Osteoblast (primary cell): ENCODE data around the gene TRIM32. TPM values are rescaled to one million over a fixed set of nuclear protein-coding genes. Genes with fewer than 3 reads are reported as not detected.

ENCODE experiments used
- DNase-seq: peaks from one replicate; pipeline ENCODE4 v3.0.0; 2011; ENCODE audit warnings: low spot score, mixed read lengths; ENCODE audit not compliant: insufficient read length; ENCODE audit errors: missing footprints
- H2AFZ ChIP-seq: 2 replicates; pipeline ENCODE4 v1.6.0; 2011; ENCODE audit warnings: mild to moderate bottlenecking, low read length
- H3K27ac ChIP-seq: 2 replicates; pipeline ENCODE4 v1.5.1; 2011; ENCODE audit warnings: mild to moderate bottlenecking, low read depth, low read length, moderate library complexity
- H3K27me3 ChIP-seq: 2 replicates; pipeline ENCODE4 v1.6.0; 2012; ENCODE audit warnings: mild to moderate bottlenecking, control low read depth, inconsistent platforms, low read length, moderate library complexity; ENCODE audit not compliant: insufficient read depth
- H3K36me3 ChIP-seq: 2 replicates; pipeline ENCODE4 v1.5.1; 2011; ENCODE audit warnings: mild to moderate bottlenecking, low read length, control low read depth, moderate library complexity; ENCODE audit not compliant: insufficient read depth
- H3K4me1 ChIP-seq: 2 replicates; pipeline ENCODE4 v1.5.1; 2011; ENCODE audit warnings: mild to moderate bottlenecking, low read length, control low read depth, moderate library complexity; ENCODE audit not compliant: insufficient read depth
- H3K4me2 ChIP-seq: 2 replicates; pipeline ENCODE4 v1.6.0; 2011; ENCODE audit warnings: mild to moderate bottlenecking, low read length; ENCODE audit not compliant: insufficient read depth
- H3K4me3 ChIP-seq: fragments of 200-600 bp; sonication (generic); 3 replicates; pipeline ENCODE4 v1.5.1; 2012; ENCODE audit warnings: mild to moderate bottlenecking, low read length, inconsistent platforms; ENCODE audit not compliant: insufficient read depth
- H3K79me2 ChIP-seq: 2 replicates; pipeline ENCODE4 v1.6.0; 2012; ENCODE audit warnings: mild to moderate bottlenecking, low read length, control low read depth, inconsistent platforms; ENCODE audit not compliant: insufficient read depth
- H3K9me3 ChIP-seq: 2 replicates; pipeline ENCODE4 v1.5.1; 2011; ENCODE audit warnings: low read depth, low read length, control low read depth
- H4K20me1 ChIP-seq: 2 replicates; pipeline ENCODE4 v1.6.0; 2012; ENCODE audit warnings: mild to moderate bottlenecking, low read length, control low read depth; ENCODE audit not compliant: insufficient read depth
- total RNA-seq: library from RNA; depleted of rRNA; stranded (reverse); fragments of >200 nt; gene quantifications from 2 replicates; pipeline ENCODE4 v1.2.3, GENCODE V29; 2012
- TF ChIP-seq, protein P1 (sequence below): IDR thresholded peaks from 2 replicates; pipeline ENCODE4 v1.5.1; 2011; ENCODE audit warnings: mild to moderate bottlenecking, low read depth, low read length, moderate library complexity; ENCODE audit errors: extremely low read depth

The TRIM32 gene
- total RNA-seq = 30.4 and 34.7 TPM in 2 replicates

DNA sequence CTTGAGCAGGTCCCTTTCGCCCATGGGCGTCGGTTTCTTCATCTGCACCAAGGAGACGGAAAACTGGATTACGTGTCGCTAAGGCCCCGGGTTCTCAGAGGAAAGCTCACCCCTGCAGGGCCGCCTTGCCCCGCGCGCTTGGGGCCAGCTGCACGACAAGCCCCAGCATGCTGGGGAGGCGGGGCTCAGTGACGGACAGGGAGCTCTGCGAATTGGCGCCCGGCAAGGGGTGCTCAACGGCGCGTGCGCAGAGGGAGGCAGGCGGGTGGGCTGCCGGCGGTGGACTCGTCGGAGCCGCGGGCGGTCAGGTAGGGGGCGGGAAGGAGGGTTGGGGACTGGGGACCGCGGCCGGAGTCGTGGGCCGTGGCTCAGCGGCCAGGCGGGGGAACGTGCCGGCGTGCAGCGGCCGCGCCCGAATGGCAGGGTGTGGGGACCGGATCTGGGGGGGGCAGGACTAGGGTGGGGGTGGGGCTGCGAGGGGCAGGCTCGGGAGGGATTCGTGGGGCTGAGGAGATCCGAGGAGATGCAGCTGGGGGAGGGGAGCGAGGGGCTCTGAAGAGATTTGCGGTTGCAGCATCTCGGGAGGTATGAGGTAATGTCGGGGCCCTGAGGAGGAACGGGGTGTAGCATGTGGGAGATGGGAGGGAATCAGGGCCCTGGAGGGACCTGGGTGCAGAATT lies at the start of gene TRIM32:
TSS of gene TRIM32 (plus strand) at position 232 of the 680 bp plus-strand sequence. CDS start 10,438 bp downstream, outside the sequence.
- peaks cover 56% of the 10 kb centered on the region for H3K79me2 ChIP-seq
- H3K4me2 ChIP-seq = peak within 1 kb of the TSS; percentile 98
- H3K9me3 ChIP-seq = peaks cover 2% of the 10 kb centered on the region
- H3K27ac ChIP-seq = peak within 1 kb of the TSS; percentile 64
- peak; percentile 97 for DNase-seq
- H4K20me1 ChIP-seq = peaks cover 24% of the 10 kb centered on the region
- H3K27me3 ChIP-seq = no peaks in the 10 kb centered on the region
- no peaks in the 10 kb centered on the region for H3K36me3 ChIP-seq
- peak within 1 kb of the TSS; percentile 87 for H3K4me3 ChIP-seq
- peak within 1 kb of the TSS; percentile 98 for H2AFZ ChIP-seq
- H3K4me1 ChIP-seq = peaks cover 27% of the 10 kb centered on the region
- TF ChIP-seq, protein P1, sequence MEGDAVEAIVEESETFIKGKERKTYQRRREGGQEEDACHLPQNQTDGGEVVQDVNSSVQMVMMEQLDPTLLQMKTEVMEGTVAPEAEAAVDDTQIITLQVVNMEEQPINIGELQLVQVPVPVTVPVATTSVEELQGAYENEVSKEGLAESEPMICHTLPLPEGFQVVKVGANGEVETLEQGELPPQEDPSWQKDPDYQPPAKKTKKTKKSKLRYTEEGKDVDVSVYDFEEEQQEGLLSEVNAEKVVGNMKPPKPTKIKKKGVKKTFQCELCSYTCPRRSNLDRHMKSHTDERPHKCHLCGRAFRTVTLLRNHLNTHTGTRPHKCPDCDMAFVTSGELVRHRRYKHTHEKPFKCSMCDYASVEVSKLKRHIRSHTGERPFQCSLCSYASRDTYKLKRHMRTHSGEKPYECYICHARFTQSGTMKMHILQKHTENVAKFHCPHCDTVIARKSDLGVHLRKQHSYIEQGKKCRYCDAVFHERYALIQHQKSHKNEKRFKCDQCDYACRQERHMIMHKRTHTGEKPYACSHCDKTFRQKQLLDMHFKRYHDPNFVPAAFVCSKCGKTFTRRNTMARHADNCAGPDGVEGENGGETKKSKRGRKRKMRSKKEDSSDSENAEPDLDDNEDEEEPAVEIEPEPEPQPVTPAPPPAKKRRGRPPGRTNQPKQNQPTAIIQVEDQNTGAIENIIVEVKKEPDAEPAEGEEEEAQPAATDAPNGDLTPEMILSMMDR = no peak

- no peak overlapping the region for H3K27ac ChIP-seq
- no peak overlapping the region for H3K4me2 ChIP-seq
- TF ChIP-seq, protein P1 = no peak
- H3K9me3 ChIP-seq = no peaks in the 10 kb centered on the region
- peaks cover 11% of the 10 kb centered on the region for H3K4me1 ChIP-seq
- peak; percentile 51 for DNase-seq
- no peaks in the 10 kb centered on the region for H3K27me3 ChIP-seq
- H4K20me1 ChIP-seq = no peaks in the 10 kb centered on the region
- H3K36me3 ChIP-seq = no peaks in the 10 kb centered on the region
- no peaks in the 10 kb centered on the region for H3K79me2 ChIP-seq
- H3K4me3 ChIP-seq = no peak overlapping the region
- H2AFZ ChIP-seq = no peak overlapping the region
Measured at GRCh38 chr9:116639251-116639741, 47.8 kb upstream of the TRIM32 start.

GRCh38 chr9:116641292-116642059 lies 45.6 kb upstream of the TRIM32 start:
- no peaks in the 10 kb centered on the region for H3K36me3 ChIP-seq
- peaks cover 15% of the 10 kb centered on the region for H3K4me1 ChIP-seq
- no peak overlapping the region for H2AFZ ChIP-seq
- H3K27ac ChIP-seq = no peak overlapping the region
- no peak overlapping the region for H3K4me2 ChIP-seq
- no peaks in the 10 kb centered on the region for H3K27me3 ChIP-seq
- DNase-seq = no peak
- H4K20me1 ChIP-seq = no peaks in the 10 kb centered on the region
- H3K9me3 ChIP-seq = no peaks in the 10 kb centered on the region
- H3K4me3 ChIP-seq = no peak overlapping the region
- TF ChIP-seq, protein P1 = no peak
- H3K79me2 ChIP-seq = no peaks in the 10 kb centered on the region

DNA sequence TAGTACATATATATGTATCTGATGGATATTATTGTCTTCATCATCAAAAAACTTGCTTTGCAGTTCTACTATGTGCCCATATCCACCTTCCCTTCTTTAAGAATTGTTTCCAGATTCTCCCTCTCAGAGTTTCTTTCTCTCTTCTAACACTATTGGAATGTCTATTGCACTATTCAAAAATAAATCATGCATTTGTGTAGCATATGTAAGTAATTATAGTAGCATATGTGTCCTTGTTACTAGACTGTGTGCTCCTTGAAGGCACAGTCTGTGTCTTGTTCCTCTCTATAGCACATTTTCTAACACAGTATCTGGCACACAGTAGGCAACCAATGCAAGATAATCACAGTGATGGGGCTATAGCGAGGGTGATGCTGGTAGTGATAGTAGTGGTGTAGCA lies 43.4 kb upstream of the TRIM32 start:
- no peaks in the 10 kb centered on the region for H3K27me3 ChIP-seq
- no peaks in the 10 kb centered on the region for H3K36me3 ChIP-seq
- H3K9me3 ChIP-seq = no peaks in the 10 kb centered on the region
- no peak overlapping the region for H2AFZ ChIP-seq
- TF ChIP-seq, protein P1 = no peak
- peaks cover 15% of the 10 kb centered on the region for H3K4me1 ChIP-seq
- H3K4me2 ChIP-seq = peak overlapping the region; percentile 14
- no peaks in the 10 kb centered on the region for H4K20me1 ChIP-seq
- no peak overlapping the region for H3K4me3 ChIP-seq
- DNase-seq = peak; percentile 30
- no peak overlapping the region for H3K27ac ChIP-seq
- no peaks in the 10 kb centered on the region for H3K79me2 ChIP-seq
